ENCODE data around the gene TBC1D32.
"Not testable (repeated sequence)": the region's sequence is repeated elsewhere in the genome, so short reads cannot be mapped to it uniquely, and the experiment has no call there.

Gene TBC1D32

GRCh38 chr6:121216928-121217327, 117.4 kb downstream of the TBC1D32 start:
- peak; percentile 2 for DNase-seq (ENCODE audit: low read depth)

- not testable (repeated sequence) for DNase-seq (ENCODE audit: low read depth)
Observed at GRCh38 chr6:121213341-121213740, 120.9 kb downstream of the TBC1D32 start.

- no peak for DNase-seq (ENCODE audit: low read depth)
Observed at GRCh38 chr6:121210943-121211342, 123.3 kb downstream of the TBC1D32 start.

GRCh38 chr6:121205569-121205968, 128.7 kb downstream of the TBC1D32 start:
- DNase-seq (ENCODE audit: low read depth) = no peak

GRCh38 chr6:121201105-121201504, 133.2 kb downstream of the TBC1D32 start:
- DNase-seq (ENCODE audit: low read depth) = no peak

GRCh38 chr6:121196042-121196441, 138.2 kb downstream of the TBC1D32 start:
- not testable (repeated sequence) for DNase-seq (ENCODE audit: low read depth)

GRCh38 chr6:121190122-121190521, 144.2 kb downstream of the TBC1D32 start:
- DNase-seq (ENCODE audit: low read depth) = no peak

GRCh38 chr6:121188356-121188755, 145.9 kb downstream of the TBC1D32 start:
- DNase-seq (ENCODE audit: low read depth) = no peak

GRCh38 chr6:121187833-121188200, 146.5 kb downstream of the TBC1D32 start:
- no peak for DNase-seq (ENCODE audit: low read depth)

- no peak for DNase-seq (ENCODE audit: low read depth)
Observed at GRCh38 chr6:121187200-121187832, 147.0 kb downstream of the TBC1D32 start.

- no peak for DNase-seq (ENCODE audit: low read depth)
Observed at GRCh38 chr6:121183742-121184141, 150.5 kb downstream of the TBC1D32 start.

- no peak for DNase-seq (ENCODE audit: low read depth)
Observed at GRCh38 chr6:121175827-121176226, 158.5 kb downstream of the TBC1D32 start.

GRCh38 chr6:121172451-121172850, 161.8 kb downstream of the TBC1D32 start:
- DNase-seq (ENCODE audit: low read depth) = not testable (repeated sequence)

- DNase-seq (ENCODE audit: low read depth) = no peak
Observed at GRCh38 chr6:121171879-121172278, 162.4 kb downstream of the TBC1D32 start.

- no peak for DNase-seq (ENCODE audit: low read depth)
Observed at GRCh38 chr6:121161886-121162285, 172.4 kb downstream of the TBC1D32 start.

GRCh38 chr6:121160276-121160675, 174.0 kb downstream of the TBC1D32 start:
- DNase-seq (ENCODE audit: low read depth) = no peak

- no peak for DNase-seq (ENCODE audit: low read depth)
Observed at GRCh38 chr6:121158891-121159290, 175.4 kb downstream of the TBC1D32 start.

GRCh38 chr6:121158438-121158837, 175.8 kb downstream of the TBC1D32 start:
- DNase-seq (ENCODE audit: low read depth) = peak; percentile 10

GRCh38 chr6:121157906-121158305, 176.4 kb downstream of the TBC1D32 start:
- DNase-seq (ENCODE audit: low read depth) = peak; percentile 20

- DNase-seq (ENCODE audit: low read depth) = no peak
Observed at GRCh38 chr6:121143476-121143875, 190.8 kb downstream of the TBC1D32 start.

GRCh38 chr6:121142093-121142492, 192.2 kb downstream of the TBC1D32 start:
- peak; percentile 3 for DNase-seq (ENCODE audit: low read depth)

GRCh38 chr6:121135425-121135824, 198.9 kb downstream of the TBC1D32 start:
- DNase-seq (ENCODE audit: low read depth) = no peak

- no peak for DNase-seq (ENCODE audit: low read depth)
Observed at GRCh38 chr6:121134922-121135321, 199.4 kb downstream of the TBC1D32 start.

GRCh38 chr6:121124600-121124999, 209.7 kb downstream of the TBC1D32 start:
- no peak for DNase-seq (ENCODE audit: low read depth)
